IMR-90 (cell line): ENCODE results near the gene PLCB3. TPM values are rescaled to one million over a fixed set of nuclear protein-coding genes. Genes with fewer than 3 reads are reported as not detected.

Source experiments
- ATAC-seq: fragments of 200-7000 bp; cut with Tn5 transposase; 2 replicates; pipeline ENCODE4 v1.9.1; 2020; ENCODE audit warnings: low read depth, mild to moderate bottlenecking, moderate library complexity
- BruUV-seq: library from RNA; stranded (reverse); fragments of 400-500 nt; replicated peaks from 2 replicates; lab custom pipeline; 2021; lab: Mats Ljungman, UMichigan
- CTCF ChIA-PET: fragments of 300-600 bp; formaldehyde crosslinking; extraction: SDS; loops from one replicate; lab custom pipeline; 2021; ENCODE audit warnings: antibody characterized with exemption; lab: Yijun Ruan, JAX
- POLR2A ChIA-PET: fragments of 300-600 bp; sonication (Branson Sonifier 250); formaldehyde crosslinking; loops from one replicate; lab custom pipeline; 2022; ENCODE audit warnings: antibody characterized with exemption; ENCODE audit not compliant: unreplicated experiment; lab: Charles Lee
- DNase-seq: peaks from one replicate; pipeline ENCODE4 v3.0.0; 2013
- H2AFZ ChIP-seq: replicated peaks from 2 replicates; pipeline ENCODE3; 2013; ENCODE audit warnings: low read length, mild to moderate bottlenecking; ENCODE audit not compliant: poor library complexity
- H2AK5ac ChIP-seq: 2 replicates; pipeline ENCODE4 v1.6.1; 2013; ENCODE audit warnings: low read depth, low read length, inconsistent platforms
- H2AK9ac ChIP-seq: replicated peaks from 2 replicates; pipeline ENCODE3; 2013; ENCODE audit warnings: mild to moderate bottlenecking, low read depth, low read length, moderate library complexity; ENCODE audit not compliant: poor library complexity
- H2BK120ac ChIP-seq: 2 replicates; pipeline ENCODE4 v1.6.1; 2013; ENCODE audit warnings: low read depth, low read length, inconsistent platforms
- H2BK15ac ChIP-seq: 3 replicates; pipeline ENCODE4 v1.6.1; 2013; ENCODE audit warnings: low read depth, low read length, inconsistent platforms
- H2BK20ac ChIP-seq: 2 replicates; pipeline ENCODE4 v1.6.1; 2013; ENCODE audit warnings: low read depth, mild to moderate bottlenecking, inconsistent platforms, low read length, moderate library complexity
- H2BK5ac ChIP-seq: 2 replicates; pipeline ENCODE4 v1.6.1; 2013; ENCODE audit warnings: mild to moderate bottlenecking, low read depth, low read length, inconsistent platforms; ENCODE audit not compliant: poor library complexity, severe bottlenecking
- H3K14ac ChIP-seq: replicated peaks from 2 replicates; pipeline ENCODE4 v1.6.1; 2013; ENCODE audit warnings: low read depth, low read length, inconsistent platforms
- H3K18ac ChIP-seq: 2 replicates; pipeline ENCODE4 v1.6.1; 2013; ENCODE audit warnings: low read depth, low read length, control low read depth
- H3K23ac ChIP-seq: 2 replicates; pipeline ENCODE4 v1.6.1; 2013; ENCODE audit warnings: low read depth, low read length, inconsistent platforms
- H3K27ac ChIP-seq: 2 replicates; pipeline ENCODE4 v1.5.1; 2013; ENCODE audit warnings: mild to moderate bottlenecking, control low read depth, low read length; ENCODE audit not compliant: insufficient read depth
- H3K27me3 ChIP-seq: 2 replicates; pipeline ENCODE4 v1.6.1; 2013; ENCODE audit warnings: low read length; ENCODE audit not compliant: control insufficient read depth, insufficient read depth
- H3K36me3 ChIP-seq: 2 replicates; pipeline ENCODE4 v1.6.1; 2013; ENCODE audit warnings: low read length, mixed read lengths; ENCODE audit not compliant: control insufficient read depth, insufficient read depth
- H3K4ac ChIP-seq: 2 replicates; pipeline ENCODE4 v1.6.1; 2013; ENCODE audit warnings: low read depth, low read length, inconsistent platforms
- H3K4me1 ChIP-seq: 2 replicates; pipeline ENCODE4 v1.6.1; 2013; ENCODE audit warnings: low read length, mixed read lengths; ENCODE audit not compliant: control insufficient read depth, insufficient read depth
- H3K4me2 ChIP-seq: 2 replicates; pipeline ENCODE4 v1.6.1; 2013; ENCODE audit warnings: low read depth, mild to moderate bottlenecking, control low read depth, low read length, moderate library complexity
- H3K4me3 ChIP-seq: 2 replicates; pipeline ENCODE4 v1.5.1; 2013; ENCODE audit warnings: low read depth, mild to moderate bottlenecking, control low read depth, low read length, moderate library complexity; ENCODE audit not compliant: insufficient read depth
- H3K56ac ChIP-seq: 2 replicates; pipeline ENCODE4 v1.6.1; 2013; ENCODE audit warnings: low read length, inconsistent platforms; ENCODE audit not compliant: insufficient read depth; ENCODE audit errors: extremely low read depth
- H3K79me1 ChIP-seq, 2 experiments: 2 replicates each; pipeline ENCODE4 v1.6.1; 2013; ENCODE audit warnings: low read length in 2 of 2, inconsistent platforms in 1 of 2, low read depth in 1 of 2
- H3K9ac ChIP-seq: 2 replicates; pipeline ENCODE4 v1.6.1; 2013; ENCODE audit warnings: low read depth, low read length, control low read depth
- H3K9me1 ChIP-seq: 2 replicates; pipeline ENCODE4 v1.6.1; 2013; ENCODE audit warnings: low read length, inconsistent platforms; ENCODE audit not compliant: insufficient read depth
- H3K9me3 ChIP-seq: 2 replicates; pipeline ENCODE4 v1.6.1; 2013; ENCODE audit warnings: low read length; ENCODE audit not compliant: control insufficient read depth, insufficient read depth
- H4K20me1 ChIP-seq: 2 replicates; pipeline ENCODE4 v1.6.1; 2013; ENCODE audit warnings: low read length, inconsistent platforms; ENCODE audit not compliant: insufficient read depth
- H4K5ac ChIP-seq: 2 replicates; pipeline ENCODE4 v1.6.1; 2013; ENCODE audit warnings: mild to moderate bottlenecking, low read depth, low read length, control low read depth
- H4K8ac ChIP-seq, 2 experiments: 2 replicates each; pipeline ENCODE4 v1.6.1; 2013; ENCODE audit warnings: low read depth in 2 of 2, low read length in 2 of 2, control low read depth in 1 of 2, inconsistent platforms in 1 of 2
- H4K91ac ChIP-seq: 2 replicates; pipeline ENCODE4 v1.6.1; 2013; ENCODE audit warnings: low read depth, low read length, inconsistent platforms; ENCODE audit not compliant: insufficient read depth
- BHLHE40 ChIP-seq: fragments of 150-350 bp; IDR thresholded peaks from 2 replicates; pipeline ENCODE4 v1.6.1; 2016; ENCODE audit warnings: mild to moderate bottlenecking, low read depth, low read length
- CEBPB ChIP-seq: IDR thresholded peaks from 2 replicates; pipeline ENCODE4 v1.6.1; 2012; ENCODE audit warnings: low read depth, low read length, improper control_type of control experiment
- CHD1 ChIP-seq: IDR thresholded peaks from 2 replicates; pipeline ENCODE4 v1.6.1; 2012; ENCODE audit warnings: low read depth, low read length, improper control_type of control experiment
- FOS ChIP-seq: fragments of 150-350 bp; IDR thresholded peaks from 2 replicates; pipeline ENCODE4 v1.6.1; 2016; ENCODE audit warnings: low read depth, low read length
- MAFK ChIP-seq: IDR thresholded peaks from 2 replicates; pipeline ENCODE4 v1.6.1; 2012; ENCODE audit warnings: low read depth, low read length, improper control_type of control experiment
- MAZ ChIP-seq: IDR thresholded peaks from 2 replicates; pipeline ENCODE4 v1.6.1; 2012; ENCODE audit warnings: low read depth, mild to moderate bottlenecking, low read length, improper control_type of control experiment, moderate library complexity, borderline replicate concordance
- MXI1 ChIP-seq: IDR thresholded peaks from 2 replicates; pipeline ENCODE4 v1.6.1; 2012; ENCODE audit warnings: low read depth, mild to moderate bottlenecking, low read length, moderate library complexity, borderline replicate concordance
- NFE2L2 ChIP-seq: fragments of 150-350 bp; IDR thresholded peaks from 2 replicates; pipeline ENCODE4 v1.6.1; 2016; ENCODE audit warnings: low read depth, mild to moderate bottlenecking, low read length
- POLR2A ChIP-seq: IDR thresholded peaks from 2 replicates; pipeline ENCODE4 v1.6.1; 2012; ENCODE audit warnings: mild to moderate bottlenecking, low read depth, low read length
- RAD21 ChIP-seq: IDR thresholded peaks from 2 replicates; pipeline ENCODE4 v1.6.1; 2012; ENCODE audit warnings: low read length, improper control_type of control experiment
- RCOR1 ChIP-seq: IDR thresholded peaks from 2 replicates; pipeline ENCODE4 v1.6.1; 2012; ENCODE audit warnings: mild to moderate bottlenecking, low read length, improper control_type of control experiment; ENCODE audit not compliant: insufficient replicate concordance
- RFX5 ChIP-seq: IDR thresholded peaks from 2 replicates; pipeline ENCODE4 v1.8.0; 2012; ENCODE audit warnings: low read depth, mild to moderate bottlenecking, low read length, moderate library complexity
- SMC3 ChIP-seq: fragments of 150-350 bp; IDR thresholded peaks from 2 replicates; pipeline ENCODE4 v1.6.1; 2016; ENCODE audit warnings: low read depth, mild to moderate bottlenecking, antibody characterized with exemption, low read length, moderate library complexity
- WGBS, 2 experiments: methylation state at CpG; one replicate each; pipeline versions ENCODE4 v1.1.5 to v1.1.7; 2013; ENCODE audit warnings: missing lambda C conversion rate in 2 of 2; ENCODE audit not compliant: insufficient read length in 1 of 2; ENCODE audit errors: extremely low coverage in 2 of 2; 5-methylcytosine and 5-hydroxymethylcytosine counted together
- dilution Hi-C: fragments of 300-500 bp; cut with HindIII; formaldehyde crosslinking; loops from one replicate; pipeline ENCODE4 v1.14.3; 2018; ENCODE audit warnings: low sequenced_read_pairs; ENCODE audit not compliant: unreplicated experiment
- in situ Hi-C: fragments of 300-500 bp; cut with MboI; formaldehyde crosslinking; loops from 3 replicates; pipeline ENCODE4 v1.14.3; 2019; ENCODE audit warnings: low sequenced_read_pairs, inconsistent platforms, mixed read lengths
- intact Hi-C: fragments of 100-400 bp; cut with micrococcal nuclease; formaldehyde crosslinking; loops from 2 replicates; pipeline ENCODE4 v1.10.0; 2022
- polyA plus RNA-seq, 3 experiments: library from polyadenylated mRNA; depleted of rRNA; stranded (reverse); fragments of >200 nt; gene quantifications; 2 replicates each; pipeline ENCODE4 v1.2.3, GENCODE V29; 2012; ENCODE audit warnings: low replicate concordance in 1 of 3
- total RNA-seq: library from RNA; depleted of rRNA; stranded (reverse); fragments of >200 nt; gene quantifications from 2 replicates; pipeline ENCODE4 v1.2.3, GENCODE V29; 2012
- TF ChIP-seq, protein P1 (sequence below): conservative IDR thresholded peaks from 2 replicates; pipeline ENCODE4 v1.5.1; 2012; ENCODE audit warnings: mild to moderate bottlenecking, low read depth, low read length, improper control_type of control experiment
- TF ChIP-seq, protein P2 (sequence below): fragments of 150-350 bp; IDR thresholded peaks from 2 replicates; pipeline ENCODE4 v1.6.1; 2017; ENCODE audit warnings: mild to moderate bottlenecking, antibody characterized with exemption, low read length, low read depth
- TF ChIP-seq, protein P3 (sequence below): fragments of 150-350 bp; IDR thresholded peaks from 2 replicates; pipeline ENCODE4 v1.6.1; 2016; ENCODE audit warnings: low read depth, mild to moderate bottlenecking, low read length, moderate library complexity, borderline replicate concordance

PLCB3 gene
- total and polyA plus RNA-seq, 2 of the 4 experiments (the other 2 are of a cell fraction), result 23.9 to 24.9 TPM

DNA sequence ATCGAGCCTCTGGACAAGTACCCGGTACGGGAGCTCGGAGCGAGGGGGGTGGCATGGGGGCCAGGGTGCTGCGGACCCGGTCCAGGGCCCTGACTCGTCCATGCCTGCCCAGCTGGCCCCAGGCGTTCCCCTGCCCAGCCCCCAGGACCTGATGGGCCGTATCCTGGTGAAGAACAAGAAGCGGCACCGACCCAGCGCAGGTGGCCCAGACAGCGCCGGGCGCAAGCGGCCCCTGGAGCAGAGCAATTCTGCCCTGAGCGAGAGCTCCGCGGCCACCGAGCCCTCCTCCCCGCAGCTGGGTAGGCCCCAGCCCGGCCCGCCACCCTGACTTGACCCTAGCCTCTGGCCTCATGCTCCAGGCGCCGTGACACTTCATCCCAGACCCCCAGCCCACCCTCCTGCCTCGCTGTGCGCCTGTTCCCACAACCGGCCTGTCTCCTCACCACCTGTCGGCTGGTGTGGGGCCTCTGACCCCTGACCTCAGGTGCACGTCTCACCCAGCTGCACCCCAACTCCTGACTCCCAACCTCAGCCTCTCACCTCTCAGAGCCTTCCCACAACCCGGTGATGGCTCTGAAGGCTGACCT, 7.7 kb downstream of the PLCB3 start:
- 94% methylated on average over 24 of the region's 32 CpGs; no CpG with 5 or more reads in 1 of the 2 experiments for WGBS, 2 experiments
- Histone ChIP-seq H4K5ac (no peak overlapping the region), H3K9ac (no peak overlapping the region), H3K4ac (no peak overlapping the region), H2BK120ac (no peak overlapping the region), H4K20me1 (no peaks in the 10 kb centered on the region), H3K14ac (no peak overlapping the region), H4K8ac (no peak overlapping the region), H3K9me1 (0 out of 2 replicates have a peak, but pooled peaks cover 5% of the 10 kb centered on the region), H2BK20ac (no peak overlapping the region), H4K91ac (no peak overlapping the region), H3K27ac (no peak overlapping the region), H3K23ac (no peak overlapping the region), H2AFZ (no peak overlapping the region), H2AK5ac (no peak overlapping the region), H3K9me3 (no peaks in the 10 kb centered on the region), H3K27me3 (no peaks in the 10 kb centered on the region), H3K4me3 (no peak overlapping the region), H3K18ac (no peak overlapping the region), H2AK9ac (no peak overlapping the region), H3K56ac (no peak overlapping the region), H2BK15ac (no peak overlapping the region), H3K4me1 (peaks cover 9% of the 10 kb centered on the region), H2BK5ac (no peak overlapping the region), H3K79me1 (peaks cover 7 to 55% of the 10 kb centered on the region in 2 experiments; a peak in 3 of 4 replicates), H3K36me3 (peaks cover 67% of the 10 kb centered on the region), H3K4me2 (no peak overlapping the region)
- DNase-seq (no peak), ATAC-seq (no peak)
- no peak for TF ChIP-seq RFX5
- TF ChIP-seq, protein P1, sequence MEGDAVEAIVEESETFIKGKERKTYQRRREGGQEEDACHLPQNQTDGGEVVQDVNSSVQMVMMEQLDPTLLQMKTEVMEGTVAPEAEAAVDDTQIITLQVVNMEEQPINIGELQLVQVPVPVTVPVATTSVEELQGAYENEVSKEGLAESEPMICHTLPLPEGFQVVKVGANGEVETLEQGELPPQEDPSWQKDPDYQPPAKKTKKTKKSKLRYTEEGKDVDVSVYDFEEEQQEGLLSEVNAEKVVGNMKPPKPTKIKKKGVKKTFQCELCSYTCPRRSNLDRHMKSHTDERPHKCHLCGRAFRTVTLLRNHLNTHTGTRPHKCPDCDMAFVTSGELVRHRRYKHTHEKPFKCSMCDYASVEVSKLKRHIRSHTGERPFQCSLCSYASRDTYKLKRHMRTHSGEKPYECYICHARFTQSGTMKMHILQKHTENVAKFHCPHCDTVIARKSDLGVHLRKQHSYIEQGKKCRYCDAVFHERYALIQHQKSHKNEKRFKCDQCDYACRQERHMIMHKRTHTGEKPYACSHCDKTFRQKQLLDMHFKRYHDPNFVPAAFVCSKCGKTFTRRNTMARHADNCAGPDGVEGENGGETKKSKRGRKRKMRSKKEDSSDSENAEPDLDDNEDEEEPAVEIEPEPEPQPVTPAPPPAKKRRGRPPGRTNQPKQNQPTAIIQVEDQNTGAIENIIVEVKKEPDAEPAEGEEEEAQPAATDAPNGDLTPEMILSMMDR, result no peak
- TF ChIP-seq MXI1, result no peak
- TF ChIP-seq MAZ, result no peak
- TF ChIP-seq RCOR1, result no peak
- no peak for TF ChIP-seq BHLHE40
- no peak for TF ChIP-seq CHD1
- no peak for TF ChIP-seq FOS
- no peak for TF ChIP-seq CEBPB
- TF ChIP-seq, protein P2, sequence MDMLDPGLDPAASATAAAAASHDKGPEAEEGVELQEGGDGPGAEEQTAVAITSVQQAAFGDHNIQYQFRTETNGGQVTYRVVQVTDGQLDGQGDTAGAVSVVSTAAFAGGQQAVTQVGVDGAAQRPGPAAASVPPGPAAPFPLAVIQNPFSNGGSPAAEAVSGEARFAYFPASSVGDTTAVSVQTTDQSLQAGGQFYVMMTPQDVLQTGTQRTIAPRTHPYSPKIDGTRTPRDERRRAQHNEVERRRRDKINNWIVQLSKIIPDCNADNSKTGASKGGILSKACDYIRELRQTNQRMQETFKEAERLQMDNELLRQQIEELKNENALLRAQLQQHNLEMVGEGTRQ, result no peak
- no peak for TF ChIP-seq RAD21
- TF ChIP-seq NFE2L2, result no peak
- TF ChIP-seq MAFK, result no peak
- no peak for TF ChIP-seq POLR2A
- TF ChIP-seq, protein P3, sequence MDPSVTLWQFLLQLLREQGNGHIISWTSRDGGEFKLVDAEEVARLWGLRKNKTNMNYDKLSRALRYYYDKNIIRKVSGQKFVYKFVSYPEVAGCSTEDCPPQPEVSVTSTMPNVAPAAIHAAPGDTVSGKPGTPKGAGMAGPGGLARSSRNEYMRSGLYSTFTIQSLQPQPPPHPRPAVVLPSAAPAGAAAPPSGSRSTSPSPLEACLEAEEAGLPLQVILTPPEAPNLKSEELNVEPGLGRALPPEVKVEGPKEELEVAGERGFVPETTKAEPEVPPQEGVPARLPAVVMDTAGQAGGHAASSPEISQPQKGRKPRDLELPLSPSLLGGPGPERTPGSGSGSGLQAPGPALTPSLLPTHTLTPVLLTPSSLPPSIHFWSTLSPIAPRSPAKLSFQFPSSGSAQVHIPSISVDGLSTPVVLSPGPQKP, result no peak
- no peak for TF ChIP-seq SMC3
- POLR2A ChIA-PET, result no interaction called here
- BruUV-seq, result no TSS peak
- in situ Hi-C loops (no loop called here), dilution Hi-C loops (no loop called here), intact Hi-C loops (no loop called here)
- CTCF ChIA-PET, result no interaction called here
